SK-N-SH (cell line): ENCODE results near the gene CCDC88C. TPM values are rescaled to one million over a fixed set of nuclear protein-coding genes. Genes with fewer than 3 reads are reported as not detected.

ENCODE experiments used
- CTCF ChIA-PET: fragments of 300-600, 350-600 bp; formaldehyde crosslinking; extraction: SDS; loops from one replicate; lab custom pipeline; 2021; lab: Yijun Ruan, JAX
- POLR2A ChIA-PET: fragments of 350-600 bp; sonication (Branson Sonifier 250); formaldehyde crosslinking; extraction: SDS; loops from one replicate; lab custom pipeline; 2020; ENCODE audit warnings: antibody characterized with exemption, inconsistent platforms; lab: Yijun Ruan, JAX
- DNase-seq: peaks from one replicate; pipeline ENCODE4 v3.0.0; 2012
- H2AFZ ChIP-seq: fragments of 200-600 bp; sonication (generic); 2 replicates; pipeline ENCODE4 v1.8.1; 2016; ENCODE audit warnings: antibody characterized with exemption, mild to moderate bottlenecking, low read depth
- H3F3A ChIP-seq: fragments of 200-600 bp; sonication (generic); replicated peaks from 2 replicates; pipeline ENCODE3; 2016; ENCODE audit warnings: antibody characterized with exemption, mild to moderate bottlenecking; ENCODE audit not compliant: insufficient read depth
- H3K27ac ChIP-seq, 2 experiments: fragments of 200-500 bp in 1 of 2; fragments of 200-600 bp in 1 of 2; sonication (Bioruptor generic) in 1 of 2; sonication (generic), shearing (Covaris generic) in 1 of 2; 2 replicates each; pipeline versions ENCODE4 v1.5.1 to v1.6.1; 2014 to 2016; ENCODE audit warnings: low read depth in 2 of 2, inconsistent platforms in 1 of 2, low read length in 1 of 2, mild to moderate bottlenecking in 1 of 2, mixed read lengths in 1 of 2
- H3K27me3 ChIP-seq: fragments of 200-600 bp; sonication (generic), shearing (Covaris generic); 2 replicates; pipeline ENCODE4 v1.6.1; 2016; ENCODE audit warnings: mixed run types; ENCODE audit not compliant: insufficient read depth
- H3K36me3 ChIP-seq, 2 experiments: fragments of 200-500 bp in 1 of 2; fragments of 200-600 bp in 1 of 2; sonication (Bioruptor generic) in 1 of 2; sonication (generic) in 1 of 2; replicated peaks in 1 of 2; 2 replicates each; pipeline versions ENCODE3 to v1.5.1; 2014 to 2016; ENCODE audit warnings: low read length in 1 of 2, mild to moderate bottlenecking in 1 of 2; ENCODE audit not compliant: insufficient read depth in 2 of 2, control insufficient read depth in 1 of 2
- H3K4me1 ChIP-seq, 2 experiments: fragments of 200-500 bp in 1 of 2; fragments of 200-600 bp in 1 of 2; sonication (Bioruptor generic) in 1 of 2; sonication (generic), shearing (Covaris generic) in 1 of 2; 2 replicates each; pipeline versions ENCODE4 v1.5.1 to v1.6.1; 2014 to 2016; ENCODE audit warnings: low read depth in 1 of 2, low read length in 1 of 2, mixed run types in 1 of 2; ENCODE audit not compliant: insufficient read depth in 2 of 2, control insufficient read depth in 1 of 2
- H3K4me2 ChIP-seq: fragments of 200-600 bp; sonication (generic), shearing (Covaris generic); 2 replicates; pipeline ENCODE4 v1.6.1; 2017; ENCODE audit warnings: mixed run types
- H3K4me3 ChIP-seq, 2 experiments: fragments of 200-500 bp in 1 of 2; fragments of 200-600 bp in 1 of 2; sonication (Bioruptor generic) in 1 of 2; sonication (generic), shearing (Covaris generic) in 1 of 2; 2 replicates each; pipeline versions ENCODE4 v1.5.1 to v1.8.1; 2014 to 2016; ENCODE audit warnings: low read depth in 2 of 2, inconsistent platforms in 1 of 2, low read length in 1 of 2, mild to moderate bottlenecking in 1 of 2, mixed read lengths in 1 of 2, moderate library complexity in 1 of 2
- H3K79me2 ChIP-seq: fragments of 200-600 bp; sonication (generic); 2 replicates; pipeline ENCODE4 v1.8.1; 2017; ENCODE audit warnings: mild to moderate bottlenecking; ENCODE audit not compliant: insufficient read depth
- H3K9ac ChIP-seq: fragments of 200-600 bp; sonication (generic); 2 replicates; pipeline ENCODE4 v1.6.1; 2017; ENCODE audit warnings: mixed run types
- H3K9me2 ChIP-seq: fragments of 200-600 bp; sonication (generic); 2 replicates; pipeline ENCODE4 v1.6.1; 2017; ENCODE audit warnings: mixed run types
- H3K9me3 ChIP-seq: fragments of 200-600 bp; sonication (generic); 2 replicates; pipeline ENCODE4 v1.6.1; 2017; ENCODE audit warnings: mixed run types, mild to moderate bottlenecking, moderate library complexity
- H4K20me1 ChIP-seq: fragments of 200-600 bp; sonication (generic); 2 replicates; pipeline ENCODE4 v1.6.1; 2017; ENCODE audit warnings: mild to moderate bottlenecking, mixed run types; ENCODE audit not compliant: insufficient read depth
- CHD2 ChIP-seq: fragments of 150-350 bp; IDR thresholded peaks from 2 replicates; pipeline ENCODE4 v1.6.1; 2018; ENCODE audit warnings: low read length; ENCODE audit not compliant: partially characterized antibody
- ELF1 ChIP-seq: IDR thresholded peaks from 2 replicates; pipeline ENCODE4 v1.4.0; 2012
- EP300 ChIP-seq, 2 experiments: IDR thresholded peaks; 2 replicates each; pipeline versions ENCODE4 v1.4.0 to v1.6.1; 2012; ENCODE audit warnings: borderline replicate concordance in 1 of 2, low read depth in 1 of 2, low read length in 1 of 2
- EZH2phosphoT487 ChIP-seq: fragments of 200-600 bp; sonication (generic); IDR thresholded peaks from 2 replicates; pipeline ENCODE4 v1.6.1; 2017; ENCODE audit warnings: low read depth, mixed run types, mild to moderate bottlenecking, antibody characterized with exemption, moderate library complexity, borderline replicate concordance
- FOSL2 ChIP-seq: IDR thresholded peaks from 2 replicates; pipeline ENCODE4 v1.4.0; 2012; ENCODE audit warnings: low read depth, mild to moderate bottlenecking, moderate library complexity, borderline replicate concordance
- FOXJ3 ChIP-seq: sonication (generic); formaldehyde crosslinking; IDR thresholded peaks from 2 replicates; pipeline ENCODE4 v1.5.1; 2020; ENCODE audit warnings: mild to moderate bottlenecking, missing genetic modification reagents
- FOXM1 ChIP-seq: IDR thresholded peaks from 2 replicates; pipeline ENCODE4 v1.4.0; 2012; ENCODE audit warnings: low read depth, mild to moderate bottlenecking
- GATA2 ChIP-seq: sonication (generic); formaldehyde crosslinking; IDR thresholded peaks from 2 replicates; pipeline ENCODE4 v1.5.0; 2020; ENCODE audit warnings: mild to moderate bottlenecking, missing genetic modification reagents
- MEF2A ChIP-seq: IDR thresholded peaks from 2 replicates; pipeline ENCODE4 v1.4.0; 2012; ENCODE audit warnings: low read depth, borderline replicate concordance
- MXI1 ChIP-seq: IDR thresholded peaks from 2 replicates; pipeline ENCODE4 v1.6.1; 2012; ENCODE audit warnings: mild to moderate bottlenecking, low read depth, low read length, improper control_type of control experiment
- NRF1 ChIP-seq: IDR thresholded peaks from 2 replicates; pipeline ENCODE4 v1.6.1; 2012; ENCODE audit warnings: low read depth, mild to moderate bottlenecking, low read length
- PBX3 ChIP-seq: IDR thresholded peaks from 2 replicates; pipeline ENCODE4; 2012
- RAD21 ChIP-seq: IDR thresholded peaks from 2 replicates; pipeline ENCODE4 v1.6.1; 2012; ENCODE audit warnings: mild to moderate bottlenecking, low read length
- RCOR1 ChIP-seq: fragments of 150-350 bp; IDR thresholded peaks from 2 replicates; pipeline ENCODE4 v1.6.1; 2017; ENCODE audit warnings: antibody characterized with exemption, low read length
- TAF1 ChIP-seq: IDR thresholded peaks from 2 replicates; pipeline ENCODE4 v1.6.1; 2012; ENCODE audit warnings: low read depth, mild to moderate bottlenecking, low read length, moderate library complexity, borderline replicate concordance
- TCF12 ChIP-seq: IDR thresholded peaks from 2 replicates; pipeline ENCODE4 v1.4.0; 2012
- USF2 ChIP-seq: fragments of 150-350 bp; IDR thresholded peaks from 2 replicates; pipeline ENCODE4 v1.6.1; 2017; ENCODE audit warnings: antibody characterized with exemption, low read length, low read depth, borderline replicate concordance
- WGBS: methylation state at CpG from one replicate; pipeline ENCODE4 v1.1.6; 2017; ENCODE audit warnings: low lambda C conversion rate; 5-methylcytosine and 5-hydroxymethylcytosine counted together
- polyA plus RNA-seq, 3 experiments: library from polyadenylated mRNA; depleted of rRNA; stranded (reverse); fragments of >200 nt; gene quantifications; 2 replicates each; pipeline ENCODE4 v1.2.3, GENCODE V29; 2012
- TF ChIP-seq, protein P1 (sequence below): IDR thresholded peaks from 2 replicates; pipeline ENCODE4 v1.6.1; 2012; ENCODE audit warnings: mild to moderate bottlenecking, low read depth, low read length, moderate library complexity
- TF ChIP-seq, protein P2 (sequence below): fragments of 200-600 bp; sonication (generic); IDR thresholded peaks from 2 replicates; pipeline ENCODE4 v1.6.1; 2017; ENCODE audit warnings: antibody characterized with exemption, mild to moderate bottlenecking, moderate library complexity
- TF ChIP-seq, protein P3 (sequence below): IDR thresholded peaks from 2 replicates; pipeline ENCODE4 v1.4.0; 2012; ENCODE audit warnings: low read depth, borderline replicate concordance

Gene CCDC88C
- polyA plus RNA-seq, 1 of the 3 experiments (the other 2 are of a cell fraction): 0.39 TPM

DNA sequence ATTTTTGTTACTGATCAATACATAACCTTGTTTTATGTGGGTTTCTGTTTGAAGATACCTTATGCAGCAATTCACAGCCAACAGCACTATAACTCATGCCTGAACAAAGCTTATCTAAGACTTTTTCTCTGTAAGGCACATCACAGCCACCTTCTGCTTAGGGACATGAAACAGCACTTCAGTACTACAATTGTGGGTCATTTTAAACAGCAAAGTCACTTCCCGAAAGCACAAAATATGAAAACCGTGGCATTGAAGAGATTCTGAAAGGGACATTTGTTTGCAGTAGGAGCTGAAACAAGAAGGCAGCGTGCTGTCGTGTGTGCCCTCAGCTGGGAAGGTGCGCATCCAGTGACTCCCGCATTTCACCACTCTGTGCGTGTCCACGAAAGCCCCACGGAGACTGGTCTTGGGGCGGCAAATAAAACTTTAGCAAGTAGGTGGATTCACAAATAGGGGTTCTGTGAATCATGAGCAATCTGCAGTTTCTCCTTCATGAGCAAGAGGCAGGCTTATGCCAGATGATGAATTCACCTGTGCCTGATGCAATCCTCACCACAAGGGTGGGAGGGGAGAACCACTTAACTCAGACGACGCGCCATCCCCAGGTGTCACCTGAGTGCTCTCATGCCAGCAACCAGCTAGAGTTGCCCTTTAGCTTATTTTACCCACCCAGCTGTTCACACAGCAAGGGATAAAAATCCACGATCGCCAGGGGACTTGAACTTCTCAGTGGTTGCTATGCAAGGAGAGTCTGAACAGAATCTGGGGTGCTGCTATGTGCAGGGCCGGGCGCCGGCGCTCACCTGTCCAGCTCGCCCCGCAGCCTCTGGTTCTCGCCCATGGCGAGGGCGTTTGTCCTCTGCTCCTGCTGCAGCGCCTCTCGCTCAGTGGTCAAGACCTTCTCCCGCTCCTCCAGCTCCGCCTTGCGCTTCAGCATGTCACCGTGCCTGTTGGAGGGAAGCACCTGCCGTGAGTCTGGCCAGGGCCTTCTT is 118.2 kb downstream of the CCDC88C start (continued):
- TF ChIP-seq, protein P1, sequence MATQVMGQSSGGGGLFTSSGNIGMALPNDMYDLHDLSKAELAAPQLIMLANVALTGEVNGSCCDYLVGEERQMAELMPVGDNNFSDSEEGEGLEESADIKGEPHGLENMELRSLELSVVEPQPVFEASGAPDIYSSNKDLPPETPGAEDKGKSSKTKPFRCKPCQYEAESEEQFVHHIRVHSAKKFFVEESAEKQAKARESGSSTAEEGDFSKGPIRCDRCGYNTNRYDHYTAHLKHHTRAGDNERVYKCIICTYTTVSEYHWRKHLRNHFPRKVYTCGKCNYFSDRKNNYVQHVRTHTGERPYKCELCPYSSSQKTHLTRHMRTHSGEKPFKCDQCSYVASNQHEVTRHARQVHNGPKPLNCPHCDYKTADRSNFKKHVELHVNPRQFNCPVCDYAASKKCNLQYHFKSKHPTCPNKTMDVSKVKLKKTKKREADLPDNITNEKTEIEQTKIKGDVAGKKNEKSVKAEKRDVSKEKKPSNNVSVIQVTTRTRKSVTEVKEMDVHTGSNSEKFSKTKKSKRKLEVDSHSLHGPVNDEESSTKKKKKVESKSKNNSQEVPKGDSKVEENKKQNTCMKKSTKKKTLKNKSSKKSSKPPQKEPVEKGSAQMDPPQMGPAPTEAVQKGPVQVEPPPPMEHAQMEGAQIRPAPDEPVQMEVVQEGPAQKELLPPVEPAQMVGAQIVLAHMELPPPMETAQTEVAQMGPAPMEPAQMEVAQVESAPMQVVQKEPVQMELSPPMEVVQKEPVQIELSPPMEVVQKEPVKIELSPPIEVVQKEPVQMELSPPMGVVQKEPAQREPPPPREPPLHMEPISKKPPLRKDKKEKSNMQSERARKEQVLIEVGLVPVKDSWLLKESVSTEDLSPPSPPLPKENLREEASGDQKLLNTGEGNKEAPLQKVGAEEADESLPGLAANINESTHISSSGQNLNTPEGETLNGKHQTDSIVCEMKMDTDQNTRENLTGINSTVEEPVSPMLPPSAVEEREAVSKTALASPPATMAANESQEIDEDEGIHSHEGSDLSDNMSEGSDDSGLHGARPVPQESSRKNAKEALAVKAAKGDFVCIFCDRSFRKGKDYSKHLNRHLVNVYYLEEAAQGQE: no peak
- no peak for TF ChIP-seq TAF1
- TF ChIP-seq, all 33 proteins: peak for 0

DNA sequence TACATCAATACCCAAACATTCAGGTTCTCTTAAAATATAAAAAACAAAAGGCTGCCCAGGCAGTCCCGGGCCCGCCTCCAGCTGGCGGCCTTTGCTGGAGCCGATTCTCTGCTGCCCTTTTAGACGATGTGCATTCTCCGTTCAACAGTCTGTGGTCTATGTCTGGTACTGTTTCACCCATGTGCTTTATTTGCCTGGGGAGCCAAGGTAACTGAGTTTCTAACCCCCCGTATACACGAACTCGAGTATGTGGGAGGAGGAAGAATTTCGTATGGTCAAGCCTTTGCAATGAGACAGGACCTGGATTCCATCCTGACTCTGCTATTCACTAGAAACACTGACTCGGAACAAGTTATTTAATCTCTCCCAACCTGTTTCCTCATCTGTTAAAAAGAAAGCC is 119.0 kb downstream of the CCDC88C start:
- Histone ChIP-seq H3K4me3 (no peak overlapping the region), H3K27me3 (no peaks in the 10 kb centered on the region), H3K4me1 (no peaks in the 10 kb centered on the region), H2AFZ (no peak overlapping the region), H3K9me2 (no peaks in the 10 kb centered on the region), H3K9me3 (no peaks in the 10 kb centered on the region), H4K20me1 (no peaks in the 10 kb centered on the region), H3K4me2 (no peak overlapping the region), H3F3A (no peaks in the 10 kb centered on the region), H3K9ac (no peak overlapping the region), H3K36me3 (no peaks in the 10 kb centered on the region), H3K79me2 (no peaks in the 10 kb centered on the region), H3K27ac (no peak overlapping the region)
- WGBS: 80% methylated on average over 11 of the region's 11 CpGs
- TF ChIP-seq TCF12: no peak
- TF ChIP-seq, protein P2, sequence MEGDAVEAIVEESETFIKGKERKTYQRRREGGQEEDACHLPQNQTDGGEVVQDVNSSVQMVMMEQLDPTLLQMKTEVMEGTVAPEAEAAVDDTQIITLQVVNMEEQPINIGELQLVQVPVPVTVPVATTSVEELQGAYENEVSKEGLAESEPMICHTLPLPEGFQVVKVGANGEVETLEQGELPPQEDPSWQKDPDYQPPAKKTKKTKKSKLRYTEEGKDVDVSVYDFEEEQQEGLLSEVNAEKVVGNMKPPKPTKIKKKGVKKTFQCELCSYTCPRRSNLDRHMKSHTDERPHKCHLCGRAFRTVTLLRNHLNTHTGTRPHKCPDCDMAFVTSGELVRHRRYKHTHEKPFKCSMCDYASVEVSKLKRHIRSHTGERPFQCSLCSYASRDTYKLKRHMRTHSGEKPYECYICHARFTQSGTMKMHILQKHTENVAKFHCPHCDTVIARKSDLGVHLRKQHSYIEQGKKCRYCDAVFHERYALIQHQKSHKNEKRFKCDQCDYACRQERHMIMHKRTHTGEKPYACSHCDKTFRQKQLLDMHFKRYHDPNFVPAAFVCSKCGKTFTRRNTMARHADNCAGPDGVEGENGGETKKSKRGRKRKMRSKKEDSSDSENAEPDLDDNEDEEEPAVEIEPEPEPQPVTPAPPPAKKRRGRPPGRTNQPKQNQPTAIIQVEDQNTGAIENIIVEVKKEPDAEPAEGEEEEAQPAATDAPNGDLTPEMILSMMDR: no peak
- TF ChIP-seq FOSL2: no peak
- no peak for TF ChIP-seq MXI1
- TF ChIP-seq FOXM1: no peak
- no peak for TF ChIP-seq MEF2A
- no peak for TF ChIP-seq ELF1
- no peak for TF ChIP-seq EZH2phosphoT487
- no peak for TF ChIP-seq CHD2
- TF ChIP-seq, protein P3, sequence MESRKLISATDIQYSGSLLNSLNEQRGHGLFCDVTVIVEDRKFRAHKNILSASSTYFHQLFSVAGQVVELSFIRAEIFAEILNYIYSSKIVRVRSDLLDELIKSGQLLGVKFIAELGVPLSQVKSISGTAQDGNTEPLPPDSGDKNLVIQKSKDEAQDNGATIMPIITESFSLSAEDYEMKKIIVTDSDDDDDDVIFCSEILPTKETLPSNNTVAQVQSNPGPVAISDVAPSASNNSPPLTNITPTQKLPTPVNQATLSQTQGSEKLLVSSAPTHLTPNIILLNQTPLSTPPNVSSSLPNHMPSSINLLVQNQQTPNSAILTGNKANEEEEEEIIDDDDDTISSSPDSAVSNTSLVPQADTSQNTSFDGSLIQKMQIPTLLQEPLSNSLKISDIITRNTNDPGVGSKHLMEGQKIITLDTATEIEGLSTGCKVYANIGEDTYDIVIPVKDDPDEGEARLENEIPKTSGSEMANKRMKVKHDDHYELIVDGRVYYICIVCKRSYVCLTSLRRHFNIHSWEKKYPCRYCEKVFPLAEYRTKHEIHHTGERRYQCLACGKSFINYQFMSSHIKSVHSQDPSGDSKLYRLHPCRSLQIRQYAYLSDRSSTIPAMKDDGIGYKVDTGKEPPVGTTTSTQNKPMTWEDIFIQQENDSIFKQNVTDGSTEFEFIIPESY: no peak
- no peak for TF ChIP-seq GATA2
- no peak for TF ChIP-seq PBX3
- TF ChIP-seq USF2: no peak
- no peak for TF ChIP-seq RAD21
- TF ChIP-seq NRF1: no peak
- no peak for TF ChIP-seq EP300 (IDR thresholded peaks at IDR 0.05; ENCODE audit: borderline replicate concordance in 1 of 2, low read depth in 1 of 2, low read length in 1 of 2)
- no peak for TF ChIP-seq FOXJ3
- no peak for TF ChIP-seq RCOR1
- no peak for DNase-seq
- ChIA-PET POLR2A (no interaction called here), CTCF (interaction anchor here (1.6 to 1.8 kb wide), 2 partner anchors 25 to 121 kb away, joined by 4 to 7 read pairs; no protein-coding TSS in a partner anchor)
